ENCODE measurements around the gene TOPORS.
A peak's percentile ranks its signal among the peaks of the same experiment; 100 is the strongest.
"Not testable (repeated sequence)": the region's sequence is repeated elsewhere in the genome, so short reads cannot be mapped to it uniquely, and the experiment has no call there.

TOPORS gene

GRCh38 chr9:32565967-32566366 is 13.6 kb upstream of the TOPORS start:
- no peak overlapping the region for H3K4me3 ChIP-seq (ENCODE audit: low read length)
- H3K27ac ChIP-seq (ENCODE audit: low read length): no peak overlapping the region
- no peaks in the 10 kb centered on the region for H3K4me1 ChIP-seq (ENCODE audit: control insufficient read depth, insufficient read depth, low read length)
- peaks cover 11% of the 10 kb centered on the region for H3K36me3 ChIP-seq (ENCODE audit: control insufficient read depth, insufficient read depth, low read length)
- DNase-seq (ENCODE audit: low read depth, low spot score): no peak
- no peaks in the 10 kb centered on the region for H3K27me3 ChIP-seq (ENCODE audit: control insufficient read depth, insufficient read depth, low read length)
- no peaks in the 10 kb centered on the region for H3K9me3 ChIP-seq (ENCODE audit: control insufficient read depth, insufficient read depth, low read length)
- no CpG with 5 or more reads among the region's 6 CpGs for WGBS (ENCODE audit: insufficient coverage, insufficient read length)

GRCh38 chr9:32558408-32558934 is 6.1 kb upstream of the TOPORS start:
- Histone ChIP-seq H3K9me3 (ENCODE audit: control insufficient read depth, insufficient read depth, low read length) (no peaks in the 10 kb centered on the region), H3K27ac (ENCODE audit: low read length) (no peak overlapping the region), H3K4me3 (ENCODE audit: low read length) (no peak overlapping the region), H3K36me3 (ENCODE audit: control insufficient read depth, insufficient read depth, low read length) (no peaks in the 10 kb centered on the region), H3K4me1 (ENCODE audit: control insufficient read depth, insufficient read depth, low read length) (no peaks in the 10 kb centered on the region), H3K27me3 (ENCODE audit: control insufficient read depth, insufficient read depth, low read length) (no peaks in the 10 kb centered on the region)
- no CpG with 5 or more reads among the region's 3 CpGs for WGBS (ENCODE audit: insufficient coverage, insufficient read length)
- DNase-seq (ENCODE audit: low read depth, low spot score): no peak

- Histone ChIP-seq H3K9me3 (ENCODE audit: control insufficient read depth, insufficient read depth, low read length) (no peaks in the 10 kb centered on the region), H3K27ac (ENCODE audit: low read length) (no peak overlapping the region), H3K27me3 (ENCODE audit: control insufficient read depth, insufficient read depth, low read length) (no peaks in the 10 kb centered on the region), H3K4me3 (ENCODE audit: low read length) (no peak overlapping the region), H3K36me3 (ENCODE audit: control insufficient read depth, insufficient read depth, low read length) (no peaks in the 10 kb centered on the region), H3K4me1 (ENCODE audit: control insufficient read depth, insufficient read depth, low read length) (no peaks in the 10 kb centered on the region)
- no peak for DNase-seq (ENCODE audit: low read depth, low spot score)
Measured at GRCh38 chr9:32554591-32554990, 2.2 kb upstream of the TOPORS start.

GRCh38 chr9:32554107-32554506 is 1.7 kb upstream of the TOPORS start:
- no peak for DNase-seq (ENCODE audit: low read depth, low spot score)

GRCh38 chr9:32551276-32552051 is 922 bp downstream of the TOPORS start:
- peak overlapping the region; percentile 99; the same call in 1 of the 2 replicates for H3K4me3 ChIP-seq (ENCODE audit: low read length)

More at GRCh38 chr9:32554107-32554506, 1.7 kb upstream of the TOPORS start:
- WGBS (ENCODE audit: insufficient coverage, insufficient read length): no CpG with 5 or more reads among the region's 2 CpGs
- Histone ChIP-seq H3K9me3 (ENCODE audit: control insufficient read depth, insufficient read depth, low read length) (no peaks in the 10 kb centered on the region), H3K36me3 (ENCODE audit: control insufficient read depth, insufficient read depth, low read length) (no peaks in the 10 kb centered on the region), H3K4me1 (ENCODE audit: control insufficient read depth, insufficient read depth, low read length) (no peaks in the 10 kb centered on the region), H3K27me3 (ENCODE audit: control insufficient read depth, insufficient read depth, low read length) (no peaks in the 10 kb centered on the region), H3K27ac (ENCODE audit: low read length) (no peak overlapping the region), H3K4me3 (ENCODE audit: low read length) (no peak overlapping the region)

GRCh38 chr9:32550562-32551275 is 1.7 kb downstream of the TOPORS start:
- WGBS (ENCODE audit: insufficient coverage, insufficient read length): no CpG with 5 or more reads among the region's 75 CpGs
- Histone ChIP-seq H3K4me1 (ENCODE audit: control insufficient read depth, insufficient read depth, low read length) (no peaks in the 10 kb centered on the region), H3K36me3 (ENCODE audit: control insufficient read depth, insufficient read depth, low read length) (no peaks in the 10 kb centered on the region), H3K27me3 (ENCODE audit: control insufficient read depth, insufficient read depth, low read length) (no peaks in the 10 kb centered on the region), H3K27ac (ENCODE audit: low read length) (no peak overlapping the region), H3K4me3 (ENCODE audit: low read length) (peak overlapping the region; percentile 99), H3K9me3 (ENCODE audit: control insufficient read depth, insufficient read depth, low read length) (no peaks in the 10 kb centered on the region)
- DNase-seq (ENCODE audit: low read depth, low spot score): peak; percentile 88

More at GRCh38 chr9:32551276-32552051, 922 bp downstream of the TOPORS start:
- Histone ChIP-seq H3K4me1 (ENCODE audit: control insufficient read depth, insufficient read depth, low read length) (no peaks in the 10 kb centered on the region), H3K9me3 (ENCODE audit: control insufficient read depth, insufficient read depth, low read length) (no peaks in the 10 kb centered on the region), H3K27me3 (ENCODE audit: control insufficient read depth, insufficient read depth, low read length) (no peaks in the 10 kb centered on the region), H3K36me3 (ENCODE audit: control insufficient read depth, insufficient read depth, low read length) (no peaks in the 10 kb centered on the region), H3K27ac (ENCODE audit: low read length) (no peak overlapping the region)
- WGBS (ENCODE audit: insufficient coverage, insufficient read length): no CpG with 5 or more reads among the region's 36 CpGs
- no peak for DNase-seq (ENCODE audit: low read depth, low spot score)

- no peak overlapping the region for H3K27ac ChIP-seq (ENCODE audit: low read length)
- H3K27me3 ChIP-seq (ENCODE audit: control insufficient read depth, insufficient read depth, low read length): no peaks in the 10 kb centered on the region
- no peaks in the 10 kb centered on the region for H3K9me3 ChIP-seq (ENCODE audit: control insufficient read depth, insufficient read depth, low read length)
- H3K4me1 ChIP-seq (ENCODE audit: control insufficient read depth, insufficient read depth, low read length): no peaks in the 10 kb centered on the region
- peak overlapping the region; percentile 99 for H3K4me3 ChIP-seq (ENCODE audit: low read length)
- WGBS (ENCODE audit: insufficient coverage, insufficient read length): no CpG with 5 or more reads among the region's 10 CpGs
- DNase-seq (ENCODE audit: low read depth, low spot score): no peak
- H3K36me3 ChIP-seq (ENCODE audit: control insufficient read depth, insufficient read depth, low read length): no peaks in the 10 kb centered on the region
Measured at GRCh38 chr9:32550150-32550561, 2.2 kb downstream of the TOPORS start.

- not testable (repeated sequence) for H3K4me3 ChIP-seq (ENCODE audit: low read length); H3K9me3 ChIP-seq (ENCODE audit: control insufficient read depth, insufficient read depth, low read length); H3K4me1 ChIP-seq (ENCODE audit: control insufficient read depth, insufficient read depth, low read length); H3K27ac ChIP-seq (ENCODE audit: low read length); H3K27me3 ChIP-seq (ENCODE audit: control insufficient read depth, insufficient read depth, low read length); DNase-seq (ENCODE audit: low read depth, low spot score); H3K36me3 ChIP-seq (ENCODE audit: control insufficient read depth, insufficient read depth, low read length)
- WGBS (ENCODE audit: insufficient coverage, insufficient read length): no CpG with 5 or more reads among the region's 20 CpGs
Measured at GRCh38 chr9:32548213-32548612, 4.2 kb downstream of the TOPORS start.

- peaks cover 14% of the 10 kb centered on the region; the same call in 1 of the 2 replicates for H3K36me3 ChIP-seq (ENCODE audit: control insufficient read depth, insufficient read depth, low read length)
- no peaks in the 10 kb centered on the region for H3K4me1 ChIP-seq (ENCODE audit: control insufficient read depth, insufficient read depth, low read length)
- DNase-seq (ENCODE audit: low read depth, low spot score): no peak
- no peak overlapping the region for H3K4me3 ChIP-seq (ENCODE audit: low read length)
- H3K9me3 ChIP-seq (ENCODE audit: control insufficient read depth, insufficient read depth, low read length): no peaks in the 10 kb centered on the region
- H3K27ac ChIP-seq (ENCODE audit: low read length): no peak overlapping the region
- no peaks in the 10 kb centered on the region for H3K27me3 ChIP-seq (ENCODE audit: control insufficient read depth, insufficient read depth, low read length)
- WGBS (ENCODE audit: insufficient coverage, insufficient read length): no CpG with 5 or more reads among the region's 1 CpG
Measured at GRCh38 chr9:32545884-32546283, 6.5 kb downstream of the TOPORS start.

- no peak overlapping the region for H3K4me3 ChIP-seq (ENCODE audit: low read length)
- H3K27me3 ChIP-seq (ENCODE audit: control insufficient read depth, insufficient read depth, low read length): no peaks in the 10 kb centered on the region
- no peaks in the 10 kb centered on the region for H3K9me3 ChIP-seq (ENCODE audit: control insufficient read depth, insufficient read depth, low read length)
- H3K27ac ChIP-seq (ENCODE audit: low read length): no peak overlapping the region
- H3K4me1 ChIP-seq (ENCODE audit: control insufficient read depth, insufficient read depth, low read length): no peaks in the 10 kb centered on the region
- no peak for DNase-seq (ENCODE audit: low read depth, low spot score)
- peaks cover 14% of the 10 kb centered on the region; the same call in 1 of the 2 replicates for H3K36me3 ChIP-seq (ENCODE audit: control insufficient read depth, insufficient read depth, low read length)
- no CpG with 5 or more reads among the region's 4 CpGs for WGBS (ENCODE audit: insufficient coverage, insufficient read length)
Measured at GRCh38 chr9:32543047-32543446, 9.3 kb downstream of the TOPORS start.

Data from iPS DF 6.9 (cell line).